DND-41 (cell line): ENCODE data around the gene CCSAP.

Experiments used
- EZH2 ChIP-seq: IDR thresholded peaks from 3 replicates; pipeline ENCODE4 v1.6.1; 2012; ENCODE audit warnings: borderline replicate concordance, low read depth, mild to moderate bottlenecking, moderate library complexity, low read length, inconsistent platforms; ENCODE audit not compliant: severe bottlenecking
- TF ChIP-seq, protein P1 (sequence below): IDR thresholded peaks from 2 replicates; pipeline ENCODE4 v1.5.1; 2012; ENCODE audit warnings: borderline replicate concordance, low read length, moderate library complexity, mild to moderate bottlenecking; ENCODE audit not compliant: poor library complexity, severe bottlenecking; ENCODE audit errors: extremely low read depth

DNA sequence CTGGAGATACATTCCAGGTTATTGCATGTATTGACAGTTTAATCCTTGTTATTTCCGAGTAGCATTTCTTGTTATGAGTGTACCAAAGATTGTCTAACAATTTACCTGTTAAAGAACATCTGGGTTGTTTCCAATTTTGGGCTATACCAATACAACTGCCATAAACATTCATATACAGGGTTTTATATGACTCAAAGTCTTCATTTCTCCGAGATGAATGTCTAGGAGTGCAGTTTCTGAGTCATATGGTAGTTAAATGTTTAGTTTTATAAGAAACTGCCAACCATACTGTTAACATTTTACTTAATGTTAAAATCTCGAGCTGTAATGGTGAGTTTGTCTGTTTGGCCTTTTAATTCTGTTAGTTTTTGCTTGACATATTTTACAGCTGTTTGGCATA, 61.9 kb downstream of the CCSAP start:
- TF ChIP-seq, protein P1, sequence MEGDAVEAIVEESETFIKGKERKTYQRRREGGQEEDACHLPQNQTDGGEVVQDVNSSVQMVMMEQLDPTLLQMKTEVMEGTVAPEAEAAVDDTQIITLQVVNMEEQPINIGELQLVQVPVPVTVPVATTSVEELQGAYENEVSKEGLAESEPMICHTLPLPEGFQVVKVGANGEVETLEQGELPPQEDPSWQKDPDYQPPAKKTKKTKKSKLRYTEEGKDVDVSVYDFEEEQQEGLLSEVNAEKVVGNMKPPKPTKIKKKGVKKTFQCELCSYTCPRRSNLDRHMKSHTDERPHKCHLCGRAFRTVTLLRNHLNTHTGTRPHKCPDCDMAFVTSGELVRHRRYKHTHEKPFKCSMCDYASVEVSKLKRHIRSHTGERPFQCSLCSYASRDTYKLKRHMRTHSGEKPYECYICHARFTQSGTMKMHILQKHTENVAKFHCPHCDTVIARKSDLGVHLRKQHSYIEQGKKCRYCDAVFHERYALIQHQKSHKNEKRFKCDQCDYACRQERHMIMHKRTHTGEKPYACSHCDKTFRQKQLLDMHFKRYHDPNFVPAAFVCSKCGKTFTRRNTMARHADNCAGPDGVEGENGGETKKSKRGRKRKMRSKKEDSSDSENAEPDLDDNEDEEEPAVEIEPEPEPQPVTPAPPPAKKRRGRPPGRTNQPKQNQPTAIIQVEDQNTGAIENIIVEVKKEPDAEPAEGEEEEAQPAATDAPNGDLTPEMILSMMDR = no peak
- no peak for TF ChIP-seq EZH2
